Measurements from ENCODE around the gene CDH4.

The CDH4 gene

GRCh38 chr20:61929971-61930666 lies 678.1 kb downstream of the CDH4 start:
- ChIA-PET CTCF (no interaction called here), POLR2A (ENCODE audit: low non-redundant PET) (no interaction called here)
- H3K27ac ChIP-seq: no peak overlapping the region
- no peak for TF ChIP-seq CTCF (conservative IDR thresholded peaks at IDR 0.05; ENCODE audit: low read depth)
- DNase-seq (ENCODE audit: low spot score): no peak

- CTCF ChIA-PET: interaction anchor here (0.5 kb wide), 1 partner anchor 26 kb away, joined by 6 read pairs; no protein-coding TSS in a partner anchor
- no peak for TF ChIP-seq CTCF (conservative IDR thresholded peaks at IDR 0.05; ENCODE audit: low read depth)
- DNase-seq (ENCODE audit: low spot score): no peak
Measured at GRCh38 chr20:61930776-61931475, 678.9 kb downstream of the CDH4 start.

GRCh38 chr20:61931476-61932198 lies 679.6 kb downstream of the CDH4 start:
- ChIA-PET POLR2A (ENCODE audit: low non-redundant PET) (no interaction called here), CTCF (interaction anchor here (0.7 kb wide), 1 partner anchor 352 kb away, joined by 3 read pairs; no protein-coding TSS in a partner anchor)

More at GRCh38 chr20:61930776-61931475, 678.9 kb downstream of the CDH4 start:
- H3K27ac ChIP-seq: no peak overlapping the region
- POLR2A ChIA-PET (ENCODE audit: low non-redundant PET): no interaction called here

GRCh38 chr20:61932199-61932592 lies 680.1 kb downstream of the CDH4 start:
- H3K27ac ChIP-seq: no peak overlapping the region
- POLR2A ChIA-PET (ENCODE audit: low non-redundant PET): no interaction called here
- CTCF ChIA-PET: interaction anchor here (0.7 kb wide), 1 partner anchor 352 kb away, joined by 3 read pairs; no protein-coding TSS in a partner anchor
- no peak for TF ChIP-seq CTCF (conservative IDR thresholded peaks at IDR 0.05; ENCODE audit: low read depth)
- no peak for DNase-seq (ENCODE audit: low spot score)

More at GRCh38 chr20:61931476-61932198, 679.6 kb downstream of the CDH4 start:
- H3K27ac ChIP-seq: no peak overlapping the region
- TF ChIP-seq CTCF (conservative IDR thresholded peaks at IDR 0.05; ENCODE audit: low read depth): no peak
- DNase-seq (ENCODE audit: low spot score): no peak

GRCh38 chr20:61932711-61933480 lies 680.8 kb downstream of the CDH4 start:
- POLR2A ChIA-PET (ENCODE audit: low non-redundant PET): no interaction called here
- no peak for TF ChIP-seq CTCF (conservative IDR thresholded peaks at IDR 0.05; ENCODE audit: low read depth)
- no peak for DNase-seq (ENCODE audit: low spot score)
- H3K27ac ChIP-seq: no peak overlapping the region
- CTCF ChIA-PET: no interaction called here

GRCh38 chr20:61933481-61933950 lies 681.5 kb downstream of the CDH4 start:
- DNase-seq (ENCODE audit: low spot score): no peak
- no peak overlapping the region for H3K27ac ChIP-seq
- CTCF ChIA-PET: no interaction called here
- no peak for TF ChIP-seq CTCF (conservative IDR thresholded peaks at IDR 0.05; ENCODE audit: low read depth)
- POLR2A ChIA-PET (ENCODE audit: low non-redundant PET): no interaction called here
